Measurements from ENCODE around the gene RHOH. TPM values are rescaled to one million over a fixed set of nuclear protein-coding genes. Genes with fewer than 3 reads are reported as not detected.

The RHOH gene
- total and polyA plus RNA-seq, 9 of the 15 experiments (the other 6 are each of a cell fraction or from before 2014, with no cell fraction given) = 14.3 to 37.7 (median 23.2) TPM

- no peak for TF ChIP-seq CHD4 (IDR thresholded peaks at IDR 0.05; ENCODE audit: insufficient read depth, insufficient replicate concordance, low read depth, low read length, poor library complexity, severe bottlenecking)
- TF ChIP-seq HSF4 (CRISPR knock-in tag; IDR thresholded peaks at IDR 0.05; ENCODE audit: borderline replicate concordance) = no peak
- no peak for TF ChIP-seq EWSR1 (IDR thresholded peaks at IDR 0.05; ENCODE audit: borderline replicate concordance, low read depth, partially characterized antibody)
- no peak for TF ChIP-seq ZMIZ1 (IDR thresholded peaks at IDR 0.05; ENCODE audit: low read depth in 2 of 2, low read length in 2 of 2)
- 0 out of 4 replicates have a peak, but pooled peaks of 1 of the 2 experiments have one; percentile 19 for TF ChIP-seq TEAD1 (CRISPR knock-in tag; IDR thresholded peaks at IDR 0.05)
- no peak for TF ChIP-seq EP300 (IDR thresholded peaks at IDR 0.05; ENCODE audit: low read length)
- no peak for TF ChIP-seq THAP7 (CRISPR knock-in tag; IDR thresholded peaks at IDR 0.05)
- 0 out of 4 replicates have a peak, but pooled peaks of 1 of the 2 experiments have one; percentile 17 for TF ChIP-seq RAD21 (CRISPR knock-in tag; conservative IDR thresholded peaks at IDR 0.05 in 1 of 2, IDR thresholded peaks at IDR 0.05 in 1 of 2)
- 0 out of 2 replicates have a peak, but pooled peaks have one; percentile 1 for TF ChIP-seq CHCHD3 (CRISPR knock-in tag; IDR thresholded peaks at IDR 0.05)
- TF ChIP-seq MTA3 (IDR thresholded peaks at IDR 0.05; ENCODE audit: borderline replicate concordance) = no peak
- TF ChIP-seq TBP (optimal IDR thresholded peaks at IDR 0.05; ENCODE audit: low read depth, low read length) = peak; percentile 20
- no peak for TF ChIP-seq KAT8 (IDR thresholded peaks at IDR 0.05; ENCODE audit: low read depth)
- TF ChIP-seq ZNF449 (CRISPR knock-in tag; IDR thresholded peaks at IDR 0.05) = no peak
- TF ChIP-seq SETDB1 (IDR thresholded peaks at IDR 0.05; ENCODE audit: low read length) = no peak
- TF ChIP-seq KAT7 (CRISPR knock-in tag; IDR thresholded peaks at IDR 0.05; ENCODE audit: borderline replicate concordance) = 0 out of 2 replicates have a peak, but pooled peaks have one; percentile 24
- no peak for TF ChIP-seq NONO (IDR thresholded peaks at IDR 0.05; ENCODE audit: low read depth in 2 of 2, low read length in 1 of 2)
- TF ChIP-seq ZNF518B (CRISPR knock-in tag; IDR thresholded peaks at IDR 0.05) = 0 out of 2 replicates have a peak, but pooled peaks have one; percentile 11
- TF ChIP-seq RBM17 (IDR thresholded peaks at IDR 0.05; ENCODE audit: borderline replicate concordance, low read depth, low read length) = no peak
Observed at GRCh38 chr4:40206426-40206825, 9.6 kb downstream of the RHOH start (continued).

Data from K562 (cell line).